Muscle of back (tissue), 11 donors: ENCODE data around the gene TMEM190. TPM values are rescaled to one million over a fixed set of nuclear protein-coding genes. Genes with fewer than 3 reads are reported as not detected.
"Not testable (repeated sequence)": the region's sequence is repeated elsewhere in the genome, so short reads cannot be mapped to it uniquely, and the experiment has no call there.

Experiments used
- DNase-seq, 3 donors: peaks; one replicate each; pipeline versions ENCODE4 v3.0.0 to v3.0.0-alpha.2; 2013
- polyA plus RNA-seq, 10 donors: library from polyadenylated mRNA; unstranded; fragments of 120-200 nt; gene quantifications; one replicate each; pipeline ENCODE4 v1.2.1, GENCODE V29; 2013; ENCODE audit not compliant: insufficient read length in 10 of 10

TMEM190 gene
- polyA plus RNA-seq, 10 donors, result not detected

- DNase-seq, result no peak
Measured at GRCh38 chr19:55389386-55390317, 13.0 kb downstream of the TMEM190 start.

DNA sequence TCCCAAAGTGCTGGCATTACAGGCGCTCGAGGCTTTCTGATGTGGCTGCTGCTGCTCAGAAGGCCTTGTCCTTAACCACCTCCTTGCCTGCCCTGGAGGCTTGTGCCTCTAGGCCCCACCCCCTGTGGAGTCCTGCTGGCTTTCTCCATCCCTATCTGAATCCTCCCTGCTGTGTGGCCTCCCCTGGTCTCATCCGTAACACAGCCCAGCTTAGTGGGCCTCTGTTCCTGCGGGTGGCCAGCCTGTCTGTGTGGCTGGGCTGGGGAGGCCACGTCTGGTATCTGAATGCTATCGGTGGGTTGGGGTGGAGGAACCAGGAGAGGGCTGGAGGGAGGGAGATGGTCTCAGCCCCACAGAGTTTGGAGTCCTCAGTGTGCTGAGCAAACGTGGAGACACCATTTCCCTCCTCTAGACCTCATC is 13.8 kb downstream of the TMEM190 start:
- no peak for DNase-seq

DNA sequence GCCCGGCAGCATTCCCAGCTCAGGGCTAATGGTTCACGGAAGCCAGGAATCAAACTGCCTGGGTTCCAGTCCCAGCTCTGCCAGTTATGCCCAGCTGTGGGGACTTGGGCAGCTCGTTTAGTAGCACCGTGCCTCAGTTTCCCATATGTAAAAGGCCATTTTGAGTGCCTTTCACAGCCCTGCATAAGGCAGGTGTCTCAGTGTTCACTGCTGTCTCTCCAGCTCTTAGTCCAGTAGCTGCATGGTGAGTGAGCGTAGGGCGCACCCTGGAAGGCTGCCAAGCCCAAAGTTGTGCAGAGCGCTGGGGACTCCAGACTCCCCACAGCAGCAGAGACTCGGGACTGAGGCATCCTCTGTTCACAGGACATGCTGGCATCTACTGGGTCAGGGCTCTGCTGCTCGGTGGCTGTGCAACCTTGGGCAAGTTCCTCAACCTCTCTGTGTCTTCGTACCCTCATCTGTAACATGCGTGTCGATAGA is 14.6 kb downstream of the TMEM190 start:
- no peak for DNase-seq

- no peak for DNase-seq
Measured at GRCh38 chr19:55391702-55392615, 15.3 kb downstream of the TMEM190 start.

- DNase-seq, result no peak
Measured at GRCh38 chr19:55392820-55393761, 16.5 kb downstream of the TMEM190 start.

DNA sequence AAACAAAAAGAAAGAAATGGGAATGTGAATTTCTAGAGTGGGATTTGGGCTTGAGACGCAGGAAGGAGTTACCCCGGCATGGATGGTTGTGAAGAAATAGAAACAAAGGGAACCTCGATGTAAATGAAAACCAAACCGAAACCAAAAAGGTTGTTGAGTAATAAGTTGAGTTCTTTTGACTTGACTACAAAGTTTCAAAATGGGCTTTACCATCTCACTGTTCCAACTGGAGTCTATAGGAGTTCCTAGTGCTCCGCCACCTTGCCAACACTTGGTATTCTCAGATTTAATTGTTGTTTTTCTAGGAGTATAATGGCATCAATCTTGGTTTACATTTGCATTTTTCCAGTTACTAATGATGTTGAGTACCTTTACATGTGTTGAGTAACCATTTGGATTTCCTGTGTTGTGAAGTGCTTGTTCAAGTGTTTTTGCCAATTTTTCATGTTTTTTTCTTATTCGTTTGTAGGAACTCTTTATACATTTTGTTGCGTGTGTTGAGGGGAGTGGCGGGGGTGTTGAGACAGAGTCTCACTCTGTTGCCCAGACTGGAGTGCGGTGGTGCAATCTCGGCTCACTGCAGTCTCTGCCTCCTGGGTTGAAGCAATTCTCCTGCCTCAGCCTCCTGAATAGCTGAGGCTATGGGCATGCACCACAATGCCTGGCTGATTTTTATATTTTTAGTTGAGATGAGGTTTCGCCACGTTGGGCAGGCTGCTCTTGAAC is 21.7 kb downstream of the TMEM190 start:
- DNase-seq, result no peak

GRCh38 chr19:55400281-55401087 is 23.9 kb downstream of the TMEM190 start:
- no peak for DNase-seq

GRCh38 chr19:55401390-55401789 is 24.8 kb downstream of the TMEM190 start:
- not testable (repeated sequence) for DNase-seq

DNA sequence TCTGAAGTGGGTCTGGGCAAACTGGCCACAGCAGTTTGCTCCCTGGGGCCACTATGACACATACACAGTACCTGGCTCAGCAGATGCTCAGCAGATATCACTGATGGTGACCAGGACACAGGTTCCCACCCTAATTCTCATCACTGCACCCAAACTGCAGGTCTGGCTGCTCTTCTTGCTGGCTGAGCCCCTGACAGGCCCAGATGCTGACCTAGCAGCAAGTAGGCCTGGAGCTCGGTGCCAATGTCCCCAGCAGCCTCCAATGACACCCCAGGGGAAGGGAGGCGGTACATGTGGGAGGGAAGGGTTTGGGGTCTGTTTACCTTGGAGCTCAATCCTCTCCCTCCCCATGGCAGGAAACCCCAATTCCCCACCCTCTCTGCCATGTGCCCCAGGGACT is 25.9 kb downstream of the TMEM190 start:
- DNase-seq, result no peak

- no peak for DNase-seq
Measured at GRCh38 chr19:55405638-55406037, 29.0 kb downstream of the TMEM190 start.

DNA sequence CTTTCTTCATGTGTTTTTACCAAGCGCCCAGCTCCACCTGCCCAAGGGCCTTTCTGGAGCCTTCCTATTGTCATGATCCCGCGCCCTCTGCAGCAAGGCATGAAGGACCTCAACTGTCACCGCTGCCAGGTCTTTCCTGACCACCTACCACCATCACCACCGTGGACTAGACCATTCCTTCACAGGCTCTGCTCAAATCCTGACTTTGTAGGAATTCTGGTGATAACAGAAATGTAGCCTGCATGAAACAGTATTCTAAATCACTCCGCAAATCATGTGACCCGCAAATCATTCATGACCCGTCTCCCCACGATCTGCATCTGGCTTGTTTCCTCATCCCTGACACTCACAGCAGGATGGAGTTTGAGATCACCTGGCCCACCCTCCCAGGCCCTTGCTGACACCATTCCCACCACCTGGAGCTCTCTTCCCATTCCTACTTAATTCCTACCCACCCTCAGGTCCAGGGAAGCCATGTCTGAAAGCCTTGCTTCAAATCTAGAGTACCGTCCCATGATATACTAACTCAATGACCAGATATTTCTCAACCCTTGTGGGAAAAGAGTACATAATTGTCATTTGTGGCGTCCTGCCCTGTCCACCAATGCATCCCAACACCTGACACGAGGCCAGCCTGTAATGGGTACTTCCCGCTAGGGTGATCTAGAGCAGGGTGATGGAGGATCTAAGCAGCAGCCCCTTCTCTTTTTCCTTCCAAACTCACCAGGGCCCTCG is 29.6 kb downstream of the TMEM190 start:
- no peak for DNase-seq

DNA sequence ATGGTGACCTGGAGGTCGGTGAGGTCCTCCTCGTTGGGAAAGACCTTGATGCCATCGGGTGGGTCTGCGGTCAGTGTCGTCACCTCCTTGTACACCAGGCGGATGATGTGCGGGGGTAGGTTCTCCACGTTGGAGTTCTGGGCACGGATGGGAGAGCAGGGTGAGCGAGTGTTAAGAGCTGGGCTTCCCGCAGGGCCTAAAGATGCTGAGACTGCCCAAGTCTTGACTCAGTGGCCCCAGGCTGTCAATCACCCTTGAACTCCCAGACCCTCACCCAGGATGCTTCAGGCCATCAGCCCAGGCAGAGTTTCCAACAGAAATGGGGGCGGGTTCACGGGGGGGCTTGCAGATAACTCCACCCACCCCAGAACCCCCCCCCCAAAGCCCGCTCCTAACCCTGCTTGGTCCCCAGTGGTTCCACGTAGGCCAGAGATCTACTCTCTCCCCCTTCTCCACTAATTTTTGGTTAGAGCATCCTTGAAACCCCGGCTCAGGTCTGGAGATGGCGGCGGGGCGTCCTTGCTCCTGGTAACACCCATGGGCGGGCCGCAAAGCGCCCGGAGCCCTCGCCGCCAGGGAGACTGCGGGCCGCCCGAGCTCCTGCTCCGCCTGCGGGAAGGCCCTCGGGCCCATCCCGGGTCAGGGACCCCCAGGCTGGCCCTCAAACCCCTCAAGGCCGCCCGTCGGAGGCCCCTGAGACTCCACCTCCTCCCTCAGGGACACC is 30.4 kb downstream of the TMEM190 start:
- peak in 1 of 3 donors; percentile 69 for DNase-seq

GRCh38 chr19:55407550-55407799 is 30.8 kb downstream of the TMEM190 start, which contains the start of gene UBE2S:
TSS of gene UBE2S (minus strand) at chr19:55407788. CDS start at chr19:55407589, 199 bp downstream.
- DNase-seq, result not testable (repeated sequence)

- peak; percentile 99 to 100 (median 99) for DNase-seq
Measured at GRCh38 chr19:55407800-55408532, 31.3 kb downstream of the TMEM190 start.

DNA sequence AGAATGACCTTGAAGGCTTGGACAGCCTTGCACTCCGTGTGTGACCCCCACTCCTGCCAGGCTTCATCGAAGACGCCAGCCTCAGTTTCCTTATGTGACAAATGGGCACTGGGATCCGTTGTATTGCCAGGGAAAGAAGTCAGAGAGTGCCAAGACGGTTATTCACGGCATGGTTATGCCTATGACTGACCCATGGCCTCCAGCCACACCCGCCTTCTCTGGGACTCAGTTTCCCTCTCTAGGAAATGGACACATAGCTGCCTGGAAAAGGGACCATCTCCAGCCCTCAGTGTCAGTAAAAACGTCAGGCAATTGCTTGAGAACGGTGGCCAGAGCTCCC is 31.9 kb downstream of the TMEM190 start:
- DNase-seq, result no peak

DNA sequence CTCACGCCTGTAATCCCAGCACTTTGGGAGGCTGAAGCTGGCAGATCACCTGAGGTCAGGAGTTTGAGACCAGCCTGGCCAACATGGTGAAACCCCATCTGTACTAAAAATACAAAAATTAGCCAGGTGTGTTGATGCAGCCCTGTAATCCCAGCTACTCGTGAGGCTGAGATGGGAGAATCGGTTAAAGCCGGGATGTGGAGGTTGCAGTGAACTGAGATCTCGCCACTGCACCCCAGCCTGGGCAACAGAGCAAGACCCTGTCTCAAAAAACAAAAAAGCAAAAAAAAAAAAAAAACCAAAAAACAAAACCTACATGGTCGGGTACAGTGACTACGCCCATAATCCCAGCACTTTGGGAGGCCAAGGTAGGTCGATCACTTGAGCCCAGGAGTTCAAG is 32.6 kb downstream of the TMEM190 start:
- DNase-seq, result not testable (repeated sequence)

- no peak for DNase-seq
Measured at GRCh38 chr19:55410168-55410567, 33.5 kb downstream of the TMEM190 start.

GRCh38 chr19:55418185-55418584 is 41.6 kb downstream of the TMEM190 start:
- peak; percentile 69 to 87 (median 81) for DNase-seq
